ENCODE data around the gene EIF4EBP3.

- TF ChIP-seq, protein P1, sequence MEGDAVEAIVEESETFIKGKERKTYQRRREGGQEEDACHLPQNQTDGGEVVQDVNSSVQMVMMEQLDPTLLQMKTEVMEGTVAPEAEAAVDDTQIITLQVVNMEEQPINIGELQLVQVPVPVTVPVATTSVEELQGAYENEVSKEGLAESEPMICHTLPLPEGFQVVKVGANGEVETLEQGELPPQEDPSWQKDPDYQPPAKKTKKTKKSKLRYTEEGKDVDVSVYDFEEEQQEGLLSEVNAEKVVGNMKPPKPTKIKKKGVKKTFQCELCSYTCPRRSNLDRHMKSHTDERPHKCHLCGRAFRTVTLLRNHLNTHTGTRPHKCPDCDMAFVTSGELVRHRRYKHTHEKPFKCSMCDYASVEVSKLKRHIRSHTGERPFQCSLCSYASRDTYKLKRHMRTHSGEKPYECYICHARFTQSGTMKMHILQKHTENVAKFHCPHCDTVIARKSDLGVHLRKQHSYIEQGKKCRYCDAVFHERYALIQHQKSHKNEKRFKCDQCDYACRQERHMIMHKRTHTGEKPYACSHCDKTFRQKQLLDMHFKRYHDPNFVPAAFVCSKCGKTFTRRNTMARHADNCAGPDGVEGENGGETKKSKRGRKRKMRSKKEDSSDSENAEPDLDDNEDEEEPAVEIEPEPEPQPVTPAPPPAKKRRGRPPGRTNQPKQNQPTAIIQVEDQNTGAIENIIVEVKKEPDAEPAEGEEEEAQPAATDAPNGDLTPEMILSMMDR (IDR thresholded peaks at IDR 0.05; ENCODE audit: low read depth, low read length, missing input control): peak; percentile 77
- TF ChIP-seq YY1 (IDR thresholded peaks at IDR 0.05): no peak
- TF ChIP-seq MAX (IDR thresholded peaks at IDR 0.05): no peak
- TF ChIP-seq, protein P2, sequence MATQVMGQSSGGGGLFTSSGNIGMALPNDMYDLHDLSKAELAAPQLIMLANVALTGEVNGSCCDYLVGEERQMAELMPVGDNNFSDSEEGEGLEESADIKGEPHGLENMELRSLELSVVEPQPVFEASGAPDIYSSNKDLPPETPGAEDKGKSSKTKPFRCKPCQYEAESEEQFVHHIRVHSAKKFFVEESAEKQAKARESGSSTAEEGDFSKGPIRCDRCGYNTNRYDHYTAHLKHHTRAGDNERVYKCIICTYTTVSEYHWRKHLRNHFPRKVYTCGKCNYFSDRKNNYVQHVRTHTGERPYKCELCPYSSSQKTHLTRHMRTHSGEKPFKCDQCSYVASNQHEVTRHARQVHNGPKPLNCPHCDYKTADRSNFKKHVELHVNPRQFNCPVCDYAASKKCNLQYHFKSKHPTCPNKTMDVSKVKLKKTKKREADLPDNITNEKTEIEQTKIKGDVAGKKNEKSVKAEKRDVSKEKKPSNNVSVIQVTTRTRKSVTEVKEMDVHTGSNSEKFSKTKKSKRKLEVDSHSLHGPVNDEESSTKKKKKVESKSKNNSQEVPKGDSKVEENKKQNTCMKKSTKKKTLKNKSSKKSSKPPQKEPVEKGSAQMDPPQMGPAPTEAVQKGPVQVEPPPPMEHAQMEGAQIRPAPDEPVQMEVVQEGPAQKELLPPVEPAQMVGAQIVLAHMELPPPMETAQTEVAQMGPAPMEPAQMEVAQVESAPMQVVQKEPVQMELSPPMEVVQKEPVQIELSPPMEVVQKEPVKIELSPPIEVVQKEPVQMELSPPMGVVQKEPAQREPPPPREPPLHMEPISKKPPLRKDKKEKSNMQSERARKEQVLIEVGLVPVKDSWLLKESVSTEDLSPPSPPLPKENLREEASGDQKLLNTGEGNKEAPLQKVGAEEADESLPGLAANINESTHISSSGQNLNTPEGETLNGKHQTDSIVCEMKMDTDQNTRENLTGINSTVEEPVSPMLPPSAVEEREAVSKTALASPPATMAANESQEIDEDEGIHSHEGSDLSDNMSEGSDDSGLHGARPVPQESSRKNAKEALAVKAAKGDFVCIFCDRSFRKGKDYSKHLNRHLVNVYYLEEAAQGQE (IDR thresholded peaks at IDR 0.05): no peak
- no peak for TF ChIP-seq SP1 (IDR thresholded peaks at IDR 0.05)
- TF ChIP-seq RAD21 (IDR thresholded peaks at IDR 0.05): peak; percentile 96 to 98
- TF ChIP-seq TAF1 (conservative IDR thresholded peaks at IDR 0.05): no peak
- TF ChIP-seq, protein P3, sequence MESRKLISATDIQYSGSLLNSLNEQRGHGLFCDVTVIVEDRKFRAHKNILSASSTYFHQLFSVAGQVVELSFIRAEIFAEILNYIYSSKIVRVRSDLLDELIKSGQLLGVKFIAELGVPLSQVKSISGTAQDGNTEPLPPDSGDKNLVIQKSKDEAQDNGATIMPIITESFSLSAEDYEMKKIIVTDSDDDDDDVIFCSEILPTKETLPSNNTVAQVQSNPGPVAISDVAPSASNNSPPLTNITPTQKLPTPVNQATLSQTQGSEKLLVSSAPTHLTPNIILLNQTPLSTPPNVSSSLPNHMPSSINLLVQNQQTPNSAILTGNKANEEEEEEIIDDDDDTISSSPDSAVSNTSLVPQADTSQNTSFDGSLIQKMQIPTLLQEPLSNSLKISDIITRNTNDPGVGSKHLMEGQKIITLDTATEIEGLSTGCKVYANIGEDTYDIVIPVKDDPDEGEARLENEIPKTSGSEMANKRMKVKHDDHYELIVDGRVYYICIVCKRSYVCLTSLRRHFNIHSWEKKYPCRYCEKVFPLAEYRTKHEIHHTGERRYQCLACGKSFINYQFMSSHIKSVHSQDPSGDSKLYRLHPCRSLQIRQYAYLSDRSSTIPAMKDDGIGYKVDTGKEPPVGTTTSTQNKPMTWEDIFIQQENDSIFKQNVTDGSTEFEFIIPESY (IDR thresholded peaks at IDR 0.05): no peak
- peak; percentile 60 to 71 for TF ChIP-seq RXRA (IDR thresholded peaks at IDR 0.05)
- no peak for TF ChIP-seq FOXA1 (IDR thresholded peaks at IDR 0.05)
- no peak for TF ChIP-seq ATF3 (IDR thresholded peaks at IDR 0.05)
- TF ChIP-seq GABPA (IDR thresholded peaks at IDR 0.05 in 1 of 2, conservative IDR thresholded peaks at IDR 0.05 in 1 of 2): no peak
Observed at GRCh38 chr5:140575309-140575708, 27.8 kb downstream of the EIF4EBP3 start.
